ENCODE data around the gene RTN3.
"Not testable (repeated sequence)": the region's sequence is repeated elsewhere in the genome, so short reads cannot be mapped to it uniquely, and the experiment has no call there.

RTN3 gene

GRCh38 chr11:63681321-63682065, at the start of gene RTN3:
Gene RTN3 (plus strand): TSS chr11:63681500. CDS start chr11:63681637, 137 bp downstream.
- DNase-seq (ENCODE audit: low spot score), result peak; percentile 97

DNA sequence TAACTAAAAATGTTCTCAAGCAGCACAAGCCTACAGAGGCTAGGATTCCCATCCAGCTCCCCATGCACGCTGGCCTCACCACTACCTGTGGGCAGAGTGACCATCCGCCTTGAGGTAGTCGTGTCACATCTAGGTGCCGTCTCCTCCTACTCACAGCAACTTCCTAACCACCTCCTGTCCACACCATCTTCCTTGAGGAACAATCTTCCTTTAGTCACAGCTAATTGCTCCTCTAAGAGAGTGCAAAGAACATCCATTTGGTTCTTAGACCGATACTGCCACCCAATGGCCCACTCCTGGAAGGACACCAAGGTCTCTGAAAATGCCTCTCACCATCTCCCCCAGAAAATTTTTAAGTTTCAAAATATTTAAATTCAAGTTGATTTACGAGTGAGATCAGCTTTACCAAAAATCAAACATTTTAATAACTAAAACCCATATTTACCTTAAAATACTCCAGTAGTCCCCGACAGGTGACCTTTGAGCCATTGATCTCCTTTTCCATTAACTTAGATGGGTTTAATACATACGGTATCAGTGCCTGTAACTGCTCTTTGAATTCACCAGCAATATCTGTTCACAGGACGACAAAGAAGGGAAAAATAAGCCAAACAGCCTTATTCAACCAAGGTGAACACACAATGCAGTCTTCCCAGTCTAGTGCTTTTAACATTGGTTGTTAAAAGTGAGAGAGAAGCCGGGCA, 45.4 kb upstream of the RTN3 start:
- peak; percentile 69 for DNase-seq (ENCODE audit: low spot score)

DNA sequence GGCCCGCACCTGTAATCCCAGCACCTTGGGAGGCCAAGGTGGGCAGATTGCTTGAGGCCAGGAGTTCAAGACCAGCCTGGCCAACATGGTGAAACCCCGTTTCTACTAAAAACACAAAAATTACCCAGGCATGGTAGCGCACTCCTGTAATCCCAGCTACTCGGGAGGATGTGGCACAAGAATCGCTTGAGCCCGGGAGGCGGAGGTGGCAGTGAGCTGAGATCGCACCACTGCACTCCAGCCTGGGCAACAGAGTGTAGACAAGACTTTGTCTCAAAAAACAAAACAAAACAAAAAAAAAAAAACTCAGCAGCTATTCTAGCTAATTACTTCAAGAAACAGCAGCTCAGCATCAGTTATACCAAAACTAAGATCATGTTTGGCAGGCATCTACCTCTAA, 42.9 kb upstream of the RTN3 start:
- DNase-seq (ENCODE audit: low spot score), result not testable (repeated sequence)

GRCh38 chr11:63639199-63639832, 42.0 kb upstream of the RTN3 start:
- peak; percentile 26 for DNase-seq (ENCODE audit: low spot score)

GRCh38 chr11:63641727-63642126, 39.6 kb upstream of the RTN3 start:
- DNase-seq (ENCODE audit: low spot score), result peak; percentile 19

DNA sequence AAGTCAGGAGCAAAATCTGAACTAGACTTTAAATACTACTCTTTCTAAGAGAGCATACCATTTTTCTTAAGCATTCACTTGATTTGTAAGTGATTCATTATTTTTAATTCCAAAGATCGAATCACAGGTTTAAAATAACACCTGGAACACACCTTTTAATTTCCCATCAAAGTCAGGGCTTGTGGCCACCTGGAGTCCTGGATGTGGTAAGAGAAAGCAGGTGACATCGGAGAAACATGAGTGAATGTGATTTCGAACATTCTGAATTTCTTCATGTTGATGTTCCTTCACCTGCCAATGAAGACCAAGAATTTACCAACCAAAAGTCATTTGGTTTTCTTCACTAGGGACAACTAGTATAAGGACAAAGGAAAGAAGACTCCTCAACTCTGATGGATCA, 38.1 kb upstream of the RTN3 start:
- DNase-seq (ENCODE audit: low spot score), result no peak

DNA sequence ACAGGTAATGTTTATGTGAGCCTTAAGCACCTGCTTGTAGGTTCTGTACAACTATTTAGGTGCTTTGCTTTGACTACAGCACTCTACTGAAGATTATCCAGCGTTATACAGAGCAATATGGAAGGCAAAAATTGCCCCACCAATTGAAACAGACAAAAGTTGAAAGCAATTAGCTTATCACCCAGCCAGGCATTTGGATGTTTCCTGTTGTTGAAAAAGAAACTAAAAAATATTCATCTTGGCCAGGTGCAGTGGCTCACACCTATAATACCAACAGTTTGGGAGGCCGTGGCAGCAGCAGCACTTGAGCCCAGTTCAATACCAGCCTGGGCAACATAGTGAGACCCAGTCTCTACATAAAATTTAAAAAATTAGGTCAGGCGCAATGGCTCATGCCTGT, 28.6 kb upstream of the RTN3 start:
- DNase-seq (ENCODE audit: low spot score), result no peak

- DNase-seq (ENCODE audit: low spot score), result no peak
These were observed 20.3 kb upstream of the RTN3 start for GRCh38 chr11:63660972-63661371.

- peak; percentile 56 for DNase-seq (ENCODE audit: low spot score)
These were observed 17.5 kb upstream of the RTN3 start for GRCh38 chr11:63663809-63664208.

GRCh38 chr11:63666874-63667273, 14.4 kb upstream of the RTN3 start:
- DNase-seq (ENCODE audit: low spot score), result no peak

- peak; percentile 93 for DNase-seq (ENCODE audit: low spot score)
These were observed 13.1 kb upstream of the RTN3 start for GRCh38 chr11:63667995-63668795.

DNA sequence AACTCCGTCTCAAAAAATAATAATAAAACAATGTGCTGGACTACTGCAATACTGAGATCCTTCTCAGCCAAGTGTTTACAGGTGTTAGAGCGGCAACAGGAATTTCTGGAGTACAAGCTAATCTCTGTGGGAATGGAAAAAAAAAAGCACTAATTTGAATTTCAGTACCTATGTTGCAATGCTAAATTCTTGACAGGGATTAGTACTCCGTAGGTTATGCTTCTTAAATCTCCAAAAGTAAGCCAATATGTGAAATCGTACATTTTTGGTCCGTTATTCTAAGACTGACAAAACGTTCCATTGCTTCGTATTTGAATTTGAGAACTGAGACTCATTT, 11.2 kb upstream of the RTN3 start:
- DNase-seq (ENCODE audit: low spot score), result peak; percentile 25

DNA sequence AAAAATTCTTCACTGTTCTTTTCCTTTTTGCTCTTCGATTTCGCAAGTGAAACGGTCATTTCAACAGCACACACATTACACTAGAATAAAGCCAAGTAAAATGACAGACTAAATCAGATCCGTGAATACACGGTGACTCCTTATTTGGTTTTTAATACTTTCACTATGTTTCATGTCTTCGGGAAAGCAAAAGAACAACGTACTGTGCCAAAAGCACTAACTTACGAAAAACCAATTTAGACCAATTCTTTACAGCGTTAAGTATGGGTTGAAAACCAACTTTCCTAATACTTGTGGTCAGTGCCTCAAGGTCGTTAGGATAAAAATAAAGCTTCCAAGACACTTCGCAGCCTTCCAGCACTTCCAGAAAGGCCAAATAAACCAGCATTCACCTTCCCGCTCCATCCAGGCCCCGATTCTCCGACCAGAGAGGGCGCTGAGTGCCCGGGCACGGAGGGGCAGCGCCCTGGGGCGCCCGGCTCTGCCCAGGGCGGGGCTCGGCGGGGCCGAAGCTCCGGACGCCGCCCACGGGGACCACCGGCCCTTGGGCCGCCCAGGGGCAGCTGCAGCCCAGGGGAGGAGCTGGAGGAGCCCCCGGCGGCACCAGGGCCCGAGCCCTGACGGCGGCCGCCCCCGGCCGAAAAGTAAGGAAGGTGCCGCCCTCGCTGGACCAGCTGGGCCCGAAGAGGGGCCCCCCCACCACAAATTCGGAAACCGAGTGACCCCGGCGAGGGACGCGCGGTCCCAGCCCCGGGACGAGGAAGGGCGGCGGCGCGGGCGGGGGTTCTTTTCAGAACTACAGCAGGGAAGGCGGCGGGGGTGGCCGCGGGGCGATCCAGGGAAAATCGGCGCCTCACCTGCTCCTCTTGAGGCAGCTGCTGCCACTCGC, 10.6 kb upstream of the RTN3 start:
- peak; percentile 71 for DNase-seq (ENCODE audit: low spot score)

DNA sequence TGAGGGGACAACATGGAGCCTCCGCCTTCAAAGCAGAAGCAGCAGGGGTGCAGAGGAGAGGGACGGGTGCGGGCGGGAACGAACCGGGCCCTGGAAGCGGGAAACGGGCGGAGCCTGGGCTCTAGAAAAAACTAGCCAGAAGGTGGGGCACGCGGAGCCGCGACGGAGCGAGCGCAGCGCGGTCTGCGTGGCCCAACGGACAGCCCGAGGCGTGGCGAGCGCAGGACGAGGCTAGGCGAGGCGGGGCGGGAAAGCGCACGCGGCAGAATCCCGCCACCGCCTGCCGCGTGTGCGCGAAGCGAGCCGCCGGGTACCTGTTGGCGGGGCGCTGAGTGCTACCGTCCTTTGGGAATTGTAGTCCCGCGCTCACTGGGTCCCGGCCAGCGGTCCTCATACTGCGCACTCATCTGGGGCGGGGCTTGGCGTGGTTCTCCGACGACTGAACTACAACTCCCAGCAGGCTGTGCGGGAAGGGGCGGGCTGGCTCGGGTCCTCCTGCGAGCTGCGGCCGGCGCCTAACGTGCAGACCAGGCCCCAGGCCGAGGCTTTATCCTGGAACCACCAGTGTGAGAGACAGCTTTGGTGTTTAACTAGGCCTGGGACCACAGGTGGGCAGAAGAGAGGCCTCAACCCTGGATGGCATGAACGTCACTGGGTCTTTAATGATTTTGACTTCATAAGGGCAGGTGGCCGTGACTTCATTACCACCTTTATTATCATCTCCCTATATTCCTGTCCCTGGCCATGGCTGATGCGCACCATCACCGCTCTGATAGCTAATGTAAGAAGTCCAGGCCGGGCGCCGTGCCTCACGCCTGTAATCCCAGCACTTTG, 9.8 kb upstream of the RTN3 start, which contains the start of gene ATL3:
TSS of gene ATL3 (minus strand) at position 55 of the 834 bp plus-strand sequence. CDS start at position 14, 41 bp downstream.
- DNase-seq (ENCODE audit: low spot score), result peak; percentile 98

DNA sequence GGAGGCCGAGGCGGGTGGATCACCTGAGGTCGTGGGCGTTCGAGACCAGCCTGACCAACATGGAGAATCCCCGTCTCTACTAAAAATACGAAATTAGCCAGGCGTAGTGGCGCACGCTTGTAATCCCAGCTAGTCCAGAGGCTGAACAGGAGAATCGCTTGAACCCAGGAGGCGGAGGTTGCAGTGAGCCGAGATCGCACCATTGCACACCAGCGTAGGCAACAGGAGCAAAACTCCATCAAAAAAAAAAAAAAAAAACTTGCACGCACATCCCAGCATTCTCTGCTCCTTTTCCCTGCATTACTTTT, 9.2 kb upstream of the RTN3 start:
- no peak for DNase-seq (ENCODE audit: low spot score)

- no peak for DNase-seq (ENCODE audit: low spot score)
These were observed 8.3 kb upstream of the RTN3 start for GRCh38 chr11:63672936-63673539.

GRCh38 chr11:63673579-63673978, 7.7 kb upstream of the RTN3 start:
- DNase-seq (ENCODE audit: low spot score), result peak; percentile 55

- no peak for DNase-seq (ENCODE audit: low spot score)
These were observed 423 bp upstream of the RTN3 start for GRCh38 chr11:63680834-63681320.

DNA sequence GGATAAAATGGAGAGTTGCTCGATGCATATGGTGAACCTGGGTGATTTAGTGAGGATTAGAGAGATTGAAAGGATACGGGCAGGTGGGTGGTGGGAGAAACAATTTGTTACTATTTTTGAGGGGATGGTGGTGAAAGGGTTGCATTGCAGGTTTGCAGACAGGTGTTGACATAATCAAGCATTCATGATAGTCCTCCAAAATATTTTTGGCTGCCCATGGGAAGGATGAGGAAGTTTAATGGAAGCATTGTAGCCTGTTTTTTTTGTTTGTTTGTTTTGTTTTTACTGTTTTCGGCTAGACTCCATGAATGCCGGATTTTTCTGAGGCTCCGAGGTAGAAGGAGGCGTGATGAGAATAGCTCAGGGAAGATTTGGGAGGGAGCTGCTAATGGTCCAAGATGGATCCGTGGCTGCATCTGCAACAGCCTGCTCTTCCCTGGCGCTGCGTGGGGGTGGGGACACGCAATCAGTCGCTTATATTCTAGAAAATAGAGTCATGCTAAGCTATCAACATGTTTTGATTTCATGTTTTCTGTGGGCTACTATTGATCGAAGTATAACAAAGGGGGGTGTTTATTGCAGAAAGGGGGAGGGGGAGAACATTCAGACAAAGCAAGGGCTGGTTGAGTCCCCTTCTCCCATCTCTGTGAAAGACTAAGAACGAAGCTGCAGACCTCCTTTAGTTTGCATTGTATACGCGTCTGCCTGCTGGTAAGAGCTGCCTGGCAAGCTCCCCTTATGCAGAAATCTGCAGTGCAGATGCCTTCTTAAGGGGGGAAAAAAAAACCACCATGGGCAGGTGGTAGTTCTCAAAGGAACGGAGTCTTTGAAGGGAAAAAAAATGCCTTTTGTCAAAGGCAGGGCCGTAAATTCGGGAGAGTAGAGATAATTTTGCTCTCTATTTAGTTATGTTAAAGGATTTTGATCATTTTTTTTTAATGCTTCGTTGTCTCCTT, 1.0 kb downstream of the RTN3 start:
- peak; percentile 52 for DNase-seq (ENCODE audit: low spot score)

Data from RKO (cell line).